SK-N-SH (cell line): ENCODE measurements around the gene NHLRC2. TPM values are rescaled to one million over a fixed set of nuclear protein-coding genes. Genes with fewer than 3 reads are reported as not detected.

ENCODE experiments used
- CTCF ChIA-PET: fragments of 300-600, 350-600 bp; formaldehyde crosslinking; extraction: SDS; loops from one replicate; lab custom pipeline; 2021; lab: Yijun Ruan, JAX
- POLR2A ChIA-PET: fragments of 350-600 bp; sonication (Branson Sonifier 250); formaldehyde crosslinking; extraction: SDS; loops from one replicate; lab custom pipeline; 2020; ENCODE audit warnings: antibody characterized with exemption, inconsistent platforms; lab: Yijun Ruan, JAX
- DNase-seq: peaks from one replicate; pipeline ENCODE4 v3.0.0; 2012
- H2AFZ ChIP-seq: fragments of 200-600 bp; sonication (generic); 2 replicates; pipeline ENCODE4 v1.8.1; 2016; ENCODE audit warnings: antibody characterized with exemption, mild to moderate bottlenecking, low read depth
- H3F3A ChIP-seq: fragments of 200-600 bp; sonication (generic); replicated peaks from 2 replicates; pipeline ENCODE3; 2016; ENCODE audit warnings: antibody characterized with exemption, mild to moderate bottlenecking; ENCODE audit not compliant: insufficient read depth
- H3K27ac ChIP-seq, 2 experiments: fragments of 200-500 bp in 1 of 2; fragments of 200-600 bp in 1 of 2; sonication (Bioruptor generic) in 1 of 2; sonication (generic), shearing (Covaris generic) in 1 of 2; 2 replicates each; pipeline versions ENCODE4 v1.5.1 to v1.6.1; 2014 to 2016; ENCODE audit warnings: low read depth in 2 of 2, inconsistent platforms in 1 of 2, low read length in 1 of 2, mild to moderate bottlenecking in 1 of 2, mixed read lengths in 1 of 2
- H3K27me3 ChIP-seq: fragments of 200-600 bp; sonication (generic), shearing (Covaris generic); 2 replicates; pipeline ENCODE4 v1.6.1; 2016; ENCODE audit warnings: mixed run types; ENCODE audit not compliant: insufficient read depth
- H3K36me3 ChIP-seq, 2 experiments: fragments of 200-500 bp in 1 of 2; fragments of 200-600 bp in 1 of 2; sonication (Bioruptor generic) in 1 of 2; sonication (generic) in 1 of 2; replicated peaks in 1 of 2; 2 replicates each; pipeline versions ENCODE3 to v1.5.1; 2014 to 2016; ENCODE audit warnings: low read length in 1 of 2, mild to moderate bottlenecking in 1 of 2; ENCODE audit not compliant: insufficient read depth in 2 of 2, control insufficient read depth in 1 of 2
- H3K4me1 ChIP-seq, 2 experiments: fragments of 200-500 bp in 1 of 2; fragments of 200-600 bp in 1 of 2; sonication (Bioruptor generic) in 1 of 2; sonication (generic), shearing (Covaris generic) in 1 of 2; 2 replicates each; pipeline versions ENCODE4 v1.5.1 to v1.6.1; 2014 to 2016; ENCODE audit warnings: low read depth in 1 of 2, low read length in 1 of 2, mixed run types in 1 of 2; ENCODE audit not compliant: insufficient read depth in 2 of 2, control insufficient read depth in 1 of 2
- H3K4me2 ChIP-seq: fragments of 200-600 bp; sonication (generic), shearing (Covaris generic); 2 replicates; pipeline ENCODE4 v1.6.1; 2017; ENCODE audit warnings: mixed run types
- H3K4me3 ChIP-seq, 2 experiments: fragments of 200-500 bp in 1 of 2; fragments of 200-600 bp in 1 of 2; sonication (Bioruptor generic) in 1 of 2; sonication (generic), shearing (Covaris generic) in 1 of 2; 2 replicates each; pipeline versions ENCODE4 v1.5.1 to v1.8.1; 2014 to 2016; ENCODE audit warnings: low read depth in 2 of 2, inconsistent platforms in 1 of 2, low read length in 1 of 2, mild to moderate bottlenecking in 1 of 2, mixed read lengths in 1 of 2, moderate library complexity in 1 of 2
- H3K79me2 ChIP-seq: fragments of 200-600 bp; sonication (generic); 2 replicates; pipeline ENCODE4 v1.8.1; 2017; ENCODE audit warnings: mild to moderate bottlenecking; ENCODE audit not compliant: insufficient read depth
- H3K9ac ChIP-seq: fragments of 200-600 bp; sonication (generic); 2 replicates; pipeline ENCODE4 v1.6.1; 2017; ENCODE audit warnings: mixed run types
- H3K9me2 ChIP-seq: fragments of 200-600 bp; sonication (generic); 2 replicates; pipeline ENCODE4 v1.6.1; 2017; ENCODE audit warnings: mixed run types
- H3K9me3 ChIP-seq: fragments of 200-600 bp; sonication (generic); 2 replicates; pipeline ENCODE4 v1.6.1; 2017; ENCODE audit warnings: mixed run types, mild to moderate bottlenecking, moderate library complexity
- H4K20me1 ChIP-seq: fragments of 200-600 bp; sonication (generic); 2 replicates; pipeline ENCODE4 v1.6.1; 2017; ENCODE audit warnings: mild to moderate bottlenecking, mixed run types; ENCODE audit not compliant: insufficient read depth
- FOSL2 ChIP-seq: IDR thresholded peaks from 2 replicates; pipeline ENCODE4 v1.4.0; 2012; ENCODE audit warnings: low read depth, mild to moderate bottlenecking, moderate library complexity, borderline replicate concordance
- GABPA ChIP-seq: IDR thresholded peaks from 2 replicates; pipeline ENCODE4 v1.4.0; 2012; ENCODE audit warnings: low read depth, mild to moderate bottlenecking
- GATA2 ChIP-seq: sonication (generic); formaldehyde crosslinking; IDR thresholded peaks from 2 replicates; pipeline ENCODE4 v1.5.0; 2020; ENCODE audit warnings: mild to moderate bottlenecking, missing genetic modification reagents
- JUND ChIP-seq: IDR thresholded peaks from 2 replicates; pipeline ENCODE4 v1.4.0; 2012
- MAX ChIP-seq: IDR thresholded peaks from 2 replicates; pipeline ENCODE4 v1.4.0; 2012; ENCODE audit warnings: low read depth
- NRF1 ChIP-seq: IDR thresholded peaks from 2 replicates; pipeline ENCODE4 v1.6.1; 2012; ENCODE audit warnings: low read depth, mild to moderate bottlenecking, low read length
- POLR2AphosphoS5 ChIP-seq: IDR thresholded peaks from 2 replicates; pipeline ENCODE4 v1.6.1; 2012; ENCODE audit warnings: low read depth, low read length
- TAF1 ChIP-seq: IDR thresholded peaks from 2 replicates; pipeline ENCODE4 v1.6.1; 2012; ENCODE audit warnings: low read depth, mild to moderate bottlenecking, low read length, moderate library complexity, borderline replicate concordance
- TCF12 ChIP-seq: IDR thresholded peaks from 2 replicates; pipeline ENCODE4 v1.4.0; 2012
- TEAD4 ChIP-seq: IDR thresholded peaks from 2 replicates; pipeline ENCODE4 v1.4.0; 2012; ENCODE audit warnings: mild to moderate bottlenecking, borderline replicate concordance; ENCODE audit not compliant: insufficient read depth
- YY1 ChIP-seq: IDR thresholded peaks from 2 replicates; pipeline ENCODE4 v1.4.0; 2012; ENCODE audit warnings: low read depth, mild to moderate bottlenecking
- WGBS: methylation state at CpG from one replicate; pipeline ENCODE4 v1.1.6; 2017; ENCODE audit warnings: low lambda C conversion rate; 5-methylcytosine and 5-hydroxymethylcytosine counted together
- polyA plus RNA-seq, 3 experiments: library from polyadenylated mRNA; depleted of rRNA; stranded (reverse); fragments of >200 nt; gene quantifications; 2 replicates each; pipeline ENCODE4 v1.2.3, GENCODE V29; 2012
- TF ChIP-seq, protein P1 (sequence below): fragments of 200-600 bp; sonication (generic); IDR thresholded peaks from 2 replicates; pipeline ENCODE4 v1.6.1; 2017; ENCODE audit warnings: antibody characterized with exemption, mild to moderate bottlenecking, moderate library complexity
- TF ChIP-seq, protein P2 (sequence below): IDR thresholded peaks from 2 replicates; pipeline ENCODE4 v1.4.0; 2012; ENCODE audit warnings: low read depth, borderline replicate concordance

NHLRC2 gene
- polyA plus RNA-seq, 1 of the 3 experiments (the other 2 are of a cell fraction): 2.8 TPM

DNA sequence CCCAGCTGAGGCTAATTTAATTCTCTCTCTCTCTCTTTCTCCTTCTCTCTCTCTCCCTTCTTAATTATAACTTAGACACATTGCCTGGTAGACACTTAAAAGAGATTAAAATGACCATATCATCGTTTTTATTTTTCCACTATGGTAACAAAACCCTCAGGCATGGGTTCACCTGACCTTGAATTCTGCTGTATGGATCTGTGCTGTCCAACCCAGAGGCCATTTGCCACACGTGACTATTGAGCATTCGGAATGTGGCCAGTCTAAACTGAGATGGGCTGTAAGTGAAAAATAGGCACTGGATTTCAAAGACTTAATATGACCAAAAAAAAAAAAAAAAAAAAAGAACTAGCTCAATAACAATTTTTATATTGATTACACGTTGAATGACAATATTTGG lies 93.6 kb downstream of the NHLRC2 start:
- H3K4me1 ChIP-seq: peaks cover 5 to 11% of the 10 kb centered on the region in 2 experiments; a peak in 2 of 4 replicates
- no peaks in the 10 kb centered on the region for H4K20me1 ChIP-seq
- WGBS: 71% methylated on average over 4 of the region's 4 CpGs
- ChIA-PET CTCF (no interaction called here), POLR2A (no interaction called here)
- no peaks in the 10 kb centered on the region for H3K9me3 ChIP-seq
- no peaks in the 10 kb centered on the region for H3K9me2 ChIP-seq
- H3K79me2 ChIP-seq: no peaks in the 10 kb centered on the region
- no peak overlapping the region for H3K9ac ChIP-seq
- no peak overlapping the region for H2AFZ ChIP-seq
- H3K27me3 ChIP-seq: no peaks in the 10 kb centered on the region
- no peaks in the 10 kb centered on the region for H3F3A ChIP-seq
- no peak for DNase-seq
- H3K4me3 ChIP-seq: no peak overlapping the region
- no peak overlapping the region for H3K4me2 ChIP-seq
- H3K27ac ChIP-seq: no peak overlapping the region
- no peaks in the 10 kb centered on the region for H3K36me3 ChIP-seq
- TF ChIP-seq TAF1 (no peak), NRF1 (no peak), YY1 (no peak), TEAD4 (no peak), JUND (no peak), POLR2AphosphoS5 (no peak), MAX (no peak)
- TF ChIP-seq, all 33 proteins: peak for 0

DNA sequence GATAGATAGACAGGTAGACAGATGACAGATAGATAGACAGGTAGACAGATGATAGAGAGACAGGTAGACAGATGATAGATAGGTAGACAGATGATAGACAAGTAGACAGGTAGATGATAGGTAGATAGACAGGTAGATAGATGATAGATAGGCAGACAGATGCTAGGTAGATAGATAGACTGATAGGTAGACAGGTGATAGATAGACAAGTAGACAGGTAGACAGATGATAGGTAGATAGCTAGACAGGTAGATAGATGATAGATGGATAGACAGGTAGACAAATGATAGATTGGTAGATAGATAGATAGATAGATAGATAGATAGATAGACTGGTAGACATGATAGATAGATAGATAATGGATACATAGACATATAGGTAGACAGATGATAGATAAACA lies 95.8 kb downstream of the NHLRC2 start:
- H3K36me3 ChIP-seq: no peaks in the 10 kb centered on the region

DNA sequence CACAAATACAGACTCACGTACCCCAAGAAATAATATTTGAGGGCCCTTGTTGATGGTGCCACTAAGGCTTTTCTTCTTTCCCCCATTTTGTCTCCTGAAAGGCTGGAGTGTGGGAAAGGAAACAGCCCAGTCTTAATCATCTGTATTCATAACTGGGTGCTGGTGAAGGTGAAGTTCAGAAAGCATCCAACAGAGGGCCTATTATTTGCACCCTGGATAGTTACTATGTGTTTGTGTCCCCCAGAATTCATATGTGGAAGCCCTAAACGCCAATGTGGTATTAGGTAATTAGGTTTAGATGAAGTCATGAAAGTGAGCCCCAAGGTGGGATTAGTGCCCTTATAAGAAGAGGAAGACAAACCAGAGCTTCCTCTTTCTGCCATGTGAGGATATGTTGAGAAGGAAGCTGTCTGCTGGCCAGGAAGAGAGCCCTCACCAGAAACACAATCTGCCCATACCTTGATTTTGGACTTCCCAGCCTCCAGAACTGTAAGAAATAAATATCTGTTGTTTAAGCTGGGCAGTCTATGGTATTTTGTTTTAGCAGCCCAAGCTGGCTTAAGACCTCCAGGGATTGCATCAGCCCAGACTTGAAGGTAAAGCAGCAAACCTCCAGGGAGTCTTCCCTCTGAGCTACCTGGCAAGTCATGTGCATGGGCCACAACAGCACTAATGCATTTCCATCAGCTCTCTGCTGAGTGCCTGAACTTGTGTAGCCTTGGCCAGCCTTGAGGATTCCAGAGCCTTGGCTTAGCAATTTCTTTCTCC lies 99.2 kb downstream of the NHLRC2 start:
- Histone ChIP-seq H3K27ac (no peak overlapping the region), H3K4me1 (peaks cover 0 to 3% of the 10 kb centered on the region in 2 experiments; a peak in 1 of 4 replicates), H2AFZ (no peak overlapping the region), H3K4me3 (no peak overlapping the region), H3K79me2 (no peaks in the 10 kb centered on the region), H3F3A (no peaks in the 10 kb centered on the region), H3K4me2 (no peak overlapping the region), H3K9me2 (no peaks in the 10 kb centered on the region), H4K20me1 (no peaks in the 10 kb centered on the region)
- POLR2A ChIA-PET: no interaction called here
- no peak for DNase-seq
- WGBS: 38% methylated on average over 2 of the region's 2 CpGs
- TF ChIP-seq, protein P1, sequence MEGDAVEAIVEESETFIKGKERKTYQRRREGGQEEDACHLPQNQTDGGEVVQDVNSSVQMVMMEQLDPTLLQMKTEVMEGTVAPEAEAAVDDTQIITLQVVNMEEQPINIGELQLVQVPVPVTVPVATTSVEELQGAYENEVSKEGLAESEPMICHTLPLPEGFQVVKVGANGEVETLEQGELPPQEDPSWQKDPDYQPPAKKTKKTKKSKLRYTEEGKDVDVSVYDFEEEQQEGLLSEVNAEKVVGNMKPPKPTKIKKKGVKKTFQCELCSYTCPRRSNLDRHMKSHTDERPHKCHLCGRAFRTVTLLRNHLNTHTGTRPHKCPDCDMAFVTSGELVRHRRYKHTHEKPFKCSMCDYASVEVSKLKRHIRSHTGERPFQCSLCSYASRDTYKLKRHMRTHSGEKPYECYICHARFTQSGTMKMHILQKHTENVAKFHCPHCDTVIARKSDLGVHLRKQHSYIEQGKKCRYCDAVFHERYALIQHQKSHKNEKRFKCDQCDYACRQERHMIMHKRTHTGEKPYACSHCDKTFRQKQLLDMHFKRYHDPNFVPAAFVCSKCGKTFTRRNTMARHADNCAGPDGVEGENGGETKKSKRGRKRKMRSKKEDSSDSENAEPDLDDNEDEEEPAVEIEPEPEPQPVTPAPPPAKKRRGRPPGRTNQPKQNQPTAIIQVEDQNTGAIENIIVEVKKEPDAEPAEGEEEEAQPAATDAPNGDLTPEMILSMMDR: peak; percentile 38
- TF ChIP-seq GABPA (no peak), FOSL2 (no peak)
- TF ChIP-seq, all 33 proteins: peak for 1
- CTCF ChIA-PET: interaction anchor here (1.5 kb wide), 1 partner anchor 15 kb away, joined by 5 read pairs; no protein-coding TSS in a partner anchor
- no peaks in the 10 kb centered on the region for H3K36me3 ChIP-seq
- no peaks in the 10 kb centered on the region for H3K27me3 ChIP-seq
- H3K9ac ChIP-seq: no peak overlapping the region
- H3K9me3 ChIP-seq: no peaks in the 10 kb centered on the region

More for the DNA sequence above, 95.8 kb downstream of the NHLRC2 start:
- H3K4me3 ChIP-seq: no peak overlapping the region
- CTCF ChIA-PET: no interaction called here
- no peaks in the 10 kb centered on the region for H3F3A ChIP-seq
- no peaks in the 10 kb centered on the region for H3K27me3 ChIP-seq
- DNase-seq: no peak
- H3K9me3 ChIP-seq: no peaks in the 10 kb centered on the region
- H3K27ac ChIP-seq: no peak overlapping the region
- H4K20me1 ChIP-seq: no peaks in the 10 kb centered on the region
- no peak for TF ChIP-seq TCF12
- TF ChIP-seq, protein P2, sequence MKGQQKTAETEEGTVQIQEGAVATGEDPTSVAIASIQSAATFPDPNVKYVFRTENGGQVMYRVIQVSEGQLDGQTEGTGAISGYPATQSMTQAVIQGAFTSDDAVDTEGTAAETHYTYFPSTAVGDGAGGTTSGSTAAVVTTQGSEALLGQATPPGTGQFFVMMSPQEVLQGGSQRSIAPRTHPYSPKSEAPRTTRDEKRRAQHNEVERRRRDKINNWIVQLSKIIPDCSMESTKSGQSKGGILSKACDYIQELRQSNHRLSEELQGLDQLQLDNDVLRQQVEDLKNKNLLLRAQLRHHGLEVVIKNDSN: no peak
- no peak for TF ChIP-seq GATA2 (CRISPR knock-in tag)
- no peak for TF ChIP-seq NRF1
- TF ChIP-seq TEAD4: no peak
- H3K9me2 ChIP-seq: no peaks in the 10 kb centered on the region
- no peak overlapping the region for H3K4me2 ChIP-seq
- no peak overlapping the region for H2AFZ ChIP-seq
- H3K79me2 ChIP-seq: no peaks in the 10 kb centered on the region
- H3K9ac ChIP-seq: no peak overlapping the region
- POLR2A ChIA-PET: no interaction called here
- peaks cover 0 to 11% of the 10 kb centered on the region in 2 experiments; a peak in 2 of 4 replicates for H3K4me1 ChIP-seq
